Glomerular visceral epithelial cell (primary cell): Measurements from ENCODE around the gene DOK1.

Experiments
- DNase-seq: peaks from one replicate; pipeline ENCODE4 v3.0.0-alpha.2; 2016; ENCODE audit errors: extremely low spot score

The DOK1 gene

DNA sequence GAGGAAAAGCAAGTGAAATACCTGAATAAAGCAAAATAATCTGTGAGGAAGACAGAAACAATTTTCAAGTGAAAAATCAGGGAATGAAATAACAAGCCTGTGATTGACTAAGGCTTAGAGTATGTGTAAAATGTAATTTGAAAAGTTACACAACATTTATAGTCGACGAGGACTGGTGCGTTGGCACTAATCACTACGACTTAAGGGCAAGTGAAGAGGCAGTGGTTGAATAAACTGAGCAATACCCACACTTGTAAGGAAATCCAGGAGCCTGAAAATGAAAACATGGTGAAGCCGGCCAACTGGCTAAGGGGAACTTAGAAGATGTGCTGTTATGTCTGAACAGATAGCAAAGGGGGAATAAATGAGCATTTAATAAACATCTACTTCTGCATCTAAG lies 13.4 kb downstream of the DOK1 start:
- peak; percentile 58 for DNase-seq

GRCh38 chr2:74569686-74570085 lies 15.2 kb downstream of the DOK1 start:
- no peak for DNase-seq

DNA sequence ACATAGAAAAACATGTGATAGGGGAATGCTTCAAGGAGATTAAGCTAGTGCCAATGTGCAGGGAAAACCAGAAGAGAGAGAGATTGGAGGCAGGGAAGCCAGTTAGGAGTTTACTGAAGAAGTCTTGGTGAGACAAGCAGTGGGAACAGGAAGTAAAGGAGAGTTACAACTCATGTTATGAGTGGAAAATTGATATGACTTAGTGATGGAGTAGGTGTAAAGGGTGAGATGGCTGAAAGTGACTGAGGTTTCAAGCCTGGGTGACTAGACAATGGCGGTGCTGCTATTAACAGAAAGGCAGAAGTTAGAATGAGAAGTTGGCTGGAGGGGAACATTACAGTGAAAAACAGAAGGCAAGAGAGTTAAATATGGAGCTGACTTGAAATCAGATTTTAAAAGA lies 16.5 kb downstream of the DOK1 start:
- no peak for DNase-seq

GRCh38 chr2:74572178-74572925 lies 17.8 kb downstream of the DOK1 start:
- no peak for DNase-seq

DNA sequence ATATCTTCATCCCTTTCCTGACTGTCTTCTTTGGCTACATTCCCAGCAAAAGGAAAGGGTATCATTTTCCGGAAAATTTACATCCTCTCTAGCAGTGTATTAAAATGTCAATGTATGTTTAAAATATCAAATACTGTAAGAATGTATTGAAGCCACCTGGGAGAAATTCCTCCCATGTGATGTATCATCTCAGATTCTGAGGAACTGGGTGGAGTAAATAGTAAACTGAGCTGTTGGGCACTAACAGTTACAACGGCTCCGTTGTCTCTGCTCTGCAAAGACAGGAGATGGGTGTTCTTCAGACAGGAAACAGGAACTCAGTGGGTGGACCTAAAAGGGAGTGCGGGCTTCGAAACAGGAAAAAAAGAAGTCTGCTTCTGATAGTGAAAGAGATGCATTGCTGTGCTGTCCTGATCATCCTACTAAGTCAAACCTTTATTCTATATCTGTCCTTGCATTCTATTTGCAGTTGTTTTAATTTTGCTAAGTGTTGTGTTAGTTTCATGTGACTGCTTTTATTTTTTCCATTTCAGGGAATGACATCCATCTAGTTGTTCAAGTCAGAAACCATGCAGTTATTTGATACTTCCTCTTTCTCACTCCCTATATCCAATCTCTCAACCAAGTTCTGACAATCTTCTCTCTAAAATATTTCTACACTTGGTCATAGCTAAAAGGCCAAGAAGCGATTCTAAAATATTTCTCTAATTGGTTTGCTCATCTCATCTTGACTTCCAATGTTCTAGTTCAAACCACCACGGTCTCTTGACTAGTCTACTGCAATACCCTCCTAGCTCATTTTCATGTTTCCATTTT lies 19.4 kb downstream of the DOK1 start:
- no peak for DNase-seq

DNA sequence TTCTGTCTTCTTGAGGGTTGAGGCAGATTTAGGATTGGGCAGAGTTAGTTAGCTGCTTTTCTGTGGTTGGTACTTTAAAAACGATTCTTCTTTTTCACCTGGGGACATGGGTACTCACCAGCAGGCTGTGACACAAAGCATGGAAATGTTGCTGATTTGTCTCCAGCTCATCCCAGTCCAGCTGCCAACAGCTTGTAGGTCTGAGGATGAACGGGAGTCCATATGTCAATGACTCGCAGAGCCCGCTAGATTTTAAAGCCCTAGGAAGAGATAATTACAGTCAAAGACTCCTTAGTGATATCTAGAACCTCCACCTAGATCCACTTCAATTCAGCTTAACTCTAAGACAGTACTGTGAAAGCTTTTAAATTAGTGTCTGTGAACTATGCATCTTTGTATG lies 20.8 kb downstream of the DOK1 start:
- no peak for DNase-seq

GRCh38 chr2:74576211-74576862 lies 21.8 kb downstream of the DOK1 start:
- DNase-seq: no peak

GRCh38 chr2:74576863-74577229 lies 22.3 kb downstream of the DOK1 start:
- no peak for DNase-seq

DNA sequence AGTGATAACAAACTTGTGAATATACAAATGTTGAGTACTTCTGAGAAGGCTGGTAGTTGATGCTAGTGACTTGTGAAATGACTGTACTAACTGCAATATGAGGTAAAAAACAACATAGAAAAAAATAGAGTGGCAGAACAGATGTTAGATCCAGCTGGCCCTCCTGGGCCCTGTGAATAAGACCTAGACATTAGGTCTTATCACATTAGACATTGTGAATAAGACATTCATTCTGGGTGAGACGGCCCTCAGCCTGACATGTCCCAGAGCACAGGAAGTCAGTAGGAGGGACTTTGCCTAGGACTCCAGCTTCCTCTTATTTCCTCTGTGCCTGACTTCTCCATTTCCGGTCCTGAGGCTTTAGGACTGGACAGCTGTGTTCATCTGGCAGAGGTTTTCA lies 22.9 kb downstream of the DOK1 start:
- DNase-seq: no peak

- DNase-seq: no peak
These were observed 23.9 kb downstream of the DOK1 start for GRCh38 chr2:74578408-74578807.

- DNase-seq: no peak
These were observed 26.9 kb downstream of the DOK1 start for GRCh38 chr2:74581463-74581862.

GRCh38 chr2:74582184-74582583 lies 27.7 kb downstream of the DOK1 start:
- DNase-seq: no peak

DNA sequence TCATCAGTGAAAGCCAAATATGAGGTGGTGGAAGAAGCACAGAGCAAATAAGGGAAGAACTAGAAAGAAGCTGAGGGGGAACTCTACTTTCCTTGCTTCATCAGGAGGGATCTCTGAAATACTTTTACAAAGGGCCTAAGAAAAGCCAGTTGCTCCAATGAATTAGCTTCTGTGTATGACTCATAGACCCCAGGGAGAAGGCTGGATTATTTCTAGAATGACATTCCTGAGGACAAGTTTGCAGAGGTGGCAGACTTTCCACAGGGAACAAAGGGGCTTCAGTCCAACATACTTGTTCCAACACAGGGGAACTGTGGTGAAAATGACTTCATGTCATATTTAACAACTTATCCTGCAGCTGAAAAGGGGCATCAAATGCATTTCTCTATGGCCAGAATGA lies 29.0 kb downstream of the DOK1 start:
- DNase-seq: no peak

DNA sequence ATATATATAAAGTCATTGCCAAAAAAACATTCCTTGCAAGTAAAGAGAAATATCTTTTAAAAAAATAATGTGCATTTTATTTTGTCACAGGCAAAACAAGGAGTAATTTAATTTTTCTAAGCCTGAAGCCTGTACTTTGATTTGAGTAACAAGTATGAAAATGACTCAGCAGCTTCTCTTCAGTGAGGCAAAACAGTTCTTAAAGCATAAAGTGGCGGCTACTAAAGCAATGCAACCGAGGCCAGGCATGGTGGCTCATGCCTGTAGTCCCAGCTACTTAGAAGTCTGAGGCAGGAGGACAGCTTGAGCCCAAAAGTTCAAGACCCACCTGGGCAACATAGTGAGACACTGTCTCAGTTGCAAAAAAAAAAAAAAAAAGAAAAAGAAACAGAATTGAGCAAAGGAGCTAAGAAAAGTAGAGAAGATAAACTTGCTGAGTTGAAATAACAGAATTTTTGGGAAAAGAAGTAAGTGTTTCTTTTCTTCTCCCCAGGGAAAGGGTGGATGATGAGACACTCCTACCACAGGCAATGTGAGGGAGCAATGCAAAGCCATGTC lies 29.6 kb downstream of the DOK1 start:
- DNase-seq: no peak

DNA sequence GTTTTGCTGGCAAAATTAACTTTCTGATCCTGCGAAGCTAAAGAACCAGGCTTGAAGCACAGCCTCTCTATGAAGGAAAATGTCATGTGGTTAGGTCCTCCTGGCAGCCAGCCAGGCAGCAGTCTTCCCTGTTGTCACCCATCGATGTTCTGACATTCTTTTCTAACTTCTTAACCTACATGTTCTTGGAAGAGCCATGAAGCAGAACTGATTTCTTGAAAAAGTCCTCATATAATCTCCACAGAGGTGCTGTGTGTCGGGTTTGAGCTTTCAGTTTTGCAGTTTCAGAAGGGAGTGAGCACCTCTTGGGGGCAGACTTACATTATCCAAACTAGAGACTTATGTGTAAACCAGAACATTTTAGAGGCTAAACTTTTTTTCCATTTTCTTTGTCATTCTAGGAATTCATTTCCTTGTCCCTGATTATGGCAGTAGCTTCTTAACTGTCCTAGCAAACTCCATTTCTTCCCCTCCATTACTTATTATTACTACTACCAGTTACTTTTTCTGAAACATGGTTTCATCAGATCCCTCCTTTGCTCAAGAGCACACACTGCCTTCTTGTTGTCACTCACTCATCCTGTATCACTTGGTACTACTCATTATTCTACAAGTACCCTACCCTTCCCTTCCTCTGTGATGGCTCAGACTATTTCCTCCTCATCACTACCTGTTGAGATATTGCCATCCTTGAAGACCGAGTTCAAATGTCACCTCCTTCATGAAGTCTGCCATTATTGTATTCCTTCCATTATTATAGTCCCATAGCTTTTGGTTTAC lies 31.1 kb downstream of the DOK1 start:
- DNase-seq: no peak

GRCh38 chr2:74587664-74588277 lies 33.3 kb downstream of the DOK1 start:
- peak; percentile 72 for DNase-seq

- no peak for DNase-seq
These were observed 34.1 kb downstream of the DOK1 start for GRCh38 chr2:74588664-74589063.

GRCh38 chr2:74593826-74594772 lies 39.6 kb downstream of the DOK1 start:
- DNase-seq: no peak

- no peak for DNase-seq
These were observed 42.1 kb downstream of the DOK1 start for GRCh38 chr2:74596584-74596983.

DNA sequence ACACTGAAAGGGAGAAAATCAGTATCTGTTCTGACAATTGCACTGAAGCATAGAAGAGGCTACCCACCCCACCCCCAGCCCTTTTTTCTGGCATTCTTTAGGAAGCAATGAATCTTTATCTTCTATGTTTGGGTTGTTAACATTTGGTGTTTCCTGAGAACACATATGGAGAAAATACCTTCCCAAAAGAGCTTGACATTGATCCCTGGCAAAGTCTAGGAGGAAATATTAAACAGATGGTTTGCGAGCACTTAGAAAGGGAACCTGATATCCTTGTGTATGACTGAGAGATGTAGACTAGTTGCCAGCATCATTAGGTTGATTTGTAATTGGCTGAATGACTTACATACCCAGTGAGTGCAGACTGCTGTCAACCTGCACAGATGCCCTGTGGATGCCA lies 42.9 kb downstream of the DOK1 start:
- DNase-seq: no peak
